SK-N-DZ (cell line): Measurements from ENCODE around the gene NADK2.
A peak's percentile ranks its signal among the peaks of the same experiment; 100 is the strongest.

Experiments
- DNase-seq: peaks from one replicate; pipeline ENCODE4 v3.0.0-alpha.2; 2015; ENCODE audit warnings: low spot score

NADK2 gene

DNA sequence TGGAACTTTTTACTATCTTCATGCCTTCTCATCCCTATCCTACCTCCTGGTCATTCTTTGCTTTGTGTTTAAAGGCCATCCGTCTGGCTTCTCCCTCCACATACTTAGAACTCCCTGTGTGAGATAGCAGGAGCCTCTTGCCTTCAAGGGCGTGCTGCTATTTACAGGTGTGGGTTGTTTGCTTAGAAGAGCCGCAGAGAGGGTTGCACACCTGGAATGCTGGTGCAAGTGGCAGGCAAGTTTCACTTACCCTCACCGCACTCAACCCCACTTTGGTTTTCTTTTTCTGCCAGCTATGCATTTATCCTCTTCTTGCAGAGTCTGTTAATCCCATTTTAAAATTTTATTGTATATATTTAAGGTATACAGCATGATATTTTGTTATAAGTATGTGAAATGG is 77.3 kb downstream of the NADK2 start:
- DNase-seq: no peak

DNA sequence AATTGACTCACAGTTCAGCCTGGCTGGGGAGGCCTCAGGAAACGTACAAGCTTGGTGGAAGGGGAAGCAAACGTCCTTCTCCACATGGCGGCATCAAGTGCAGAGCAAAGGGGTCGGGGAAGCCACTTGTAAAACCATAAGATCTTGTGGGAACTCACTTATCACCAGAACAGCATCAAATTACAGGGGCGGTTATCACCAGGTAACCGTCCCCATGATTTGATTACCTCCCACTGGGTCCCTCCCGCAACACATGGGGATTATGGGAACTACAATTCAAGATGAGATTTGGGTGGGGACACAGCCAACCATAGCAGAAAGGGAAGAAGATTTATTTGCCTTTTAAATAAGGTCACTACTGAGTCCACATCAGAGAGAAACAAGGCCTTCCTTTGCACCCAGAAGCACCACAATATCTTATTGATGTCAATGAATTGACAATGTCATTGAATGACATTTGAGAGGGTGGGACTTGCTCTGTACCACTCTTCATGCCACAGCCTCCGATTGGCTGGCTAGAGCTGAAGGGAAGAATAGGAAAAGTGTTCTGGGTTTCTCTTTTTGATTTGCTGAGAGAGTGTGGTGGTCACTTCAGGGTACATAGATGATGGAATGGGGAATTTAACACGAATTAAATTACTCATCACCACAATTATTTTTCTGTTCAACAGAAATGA is 78.8 kb downstream of the NADK2 start:
- DNase-seq: peak; percentile 42

DNA sequence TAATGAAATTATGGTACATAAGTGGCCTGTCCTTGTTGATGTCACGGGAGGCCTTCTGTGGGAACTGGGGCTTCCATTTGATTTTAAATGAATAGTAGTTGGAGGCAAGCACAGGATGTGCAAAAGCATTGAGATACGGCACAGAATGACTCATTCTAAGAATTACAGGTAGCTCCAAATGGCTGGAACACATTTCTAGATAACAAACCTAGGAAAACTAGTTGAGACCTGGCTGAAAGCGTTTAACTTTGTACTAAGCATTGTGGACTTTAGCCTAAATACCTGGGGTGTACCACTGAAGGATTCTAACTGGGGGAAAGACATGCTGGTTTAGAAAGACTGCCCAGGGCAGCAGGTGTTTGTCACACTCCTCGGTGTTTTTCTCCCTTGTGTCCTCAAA is 80.4 kb downstream of the NADK2 start:
- no peak for DNase-seq

DNA sequence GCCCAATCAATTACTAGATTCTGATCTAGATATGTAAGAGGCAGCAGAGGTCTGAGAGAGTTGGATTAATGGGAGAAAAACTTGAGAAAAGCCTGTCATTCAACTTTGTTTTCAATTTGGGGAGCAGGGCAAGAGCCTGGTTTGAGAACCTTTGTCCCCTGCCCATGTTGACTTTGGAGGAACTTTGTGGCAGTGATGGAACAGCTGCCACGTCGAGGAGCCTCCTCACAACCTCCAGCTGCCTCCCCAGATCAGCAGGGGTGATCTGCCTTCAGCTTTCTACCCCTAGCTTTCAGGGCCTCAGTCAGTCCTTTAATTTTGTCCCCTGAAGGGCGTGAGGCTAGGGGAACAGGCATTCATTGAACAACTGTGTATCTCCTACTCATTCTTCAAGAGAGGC is 81.1 kb downstream of the NADK2 start:
- DNase-seq: no peak

DNA sequence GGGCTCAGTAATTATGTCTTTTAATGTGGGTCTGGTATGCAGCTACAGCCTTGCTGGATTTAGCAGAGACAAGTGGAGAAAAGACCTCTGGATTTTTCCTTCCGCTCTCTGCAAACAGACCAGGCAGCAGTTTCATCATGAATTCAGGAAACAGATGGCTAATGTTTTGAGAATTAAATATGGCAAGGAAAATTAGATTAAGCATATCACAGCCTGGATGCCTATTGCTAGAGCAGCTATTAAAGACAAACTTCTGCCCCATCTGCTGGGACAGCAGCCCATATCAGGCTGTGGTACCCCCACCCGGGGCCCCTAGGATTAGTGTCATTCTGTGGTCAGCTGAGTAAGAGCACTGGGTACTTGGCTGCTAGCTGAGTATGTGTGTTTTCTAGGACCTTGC is 83.6 kb downstream of the NADK2 start:
- peak; percentile 98 for DNase-seq

DNA sequence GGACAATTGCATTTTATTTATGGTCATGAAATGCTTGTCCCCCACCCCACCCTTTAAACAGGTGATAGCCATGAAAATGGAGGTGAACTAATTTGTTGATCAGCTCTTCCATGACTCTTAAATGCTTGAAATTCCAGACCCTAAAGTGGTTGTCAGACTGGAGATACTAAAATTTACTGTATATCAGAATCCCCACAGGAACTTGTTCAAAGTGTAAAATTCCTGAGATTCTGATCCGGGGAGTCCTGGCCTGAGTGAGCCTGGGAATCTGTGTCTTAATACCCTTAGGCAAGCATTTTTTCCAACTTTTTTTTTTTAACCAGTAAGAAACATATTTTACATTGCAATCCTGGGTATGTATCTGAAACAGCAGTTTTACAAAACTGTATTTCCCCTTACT is 85.1 kb downstream of the NADK2 start:
- no peak for DNase-seq

DNA sequence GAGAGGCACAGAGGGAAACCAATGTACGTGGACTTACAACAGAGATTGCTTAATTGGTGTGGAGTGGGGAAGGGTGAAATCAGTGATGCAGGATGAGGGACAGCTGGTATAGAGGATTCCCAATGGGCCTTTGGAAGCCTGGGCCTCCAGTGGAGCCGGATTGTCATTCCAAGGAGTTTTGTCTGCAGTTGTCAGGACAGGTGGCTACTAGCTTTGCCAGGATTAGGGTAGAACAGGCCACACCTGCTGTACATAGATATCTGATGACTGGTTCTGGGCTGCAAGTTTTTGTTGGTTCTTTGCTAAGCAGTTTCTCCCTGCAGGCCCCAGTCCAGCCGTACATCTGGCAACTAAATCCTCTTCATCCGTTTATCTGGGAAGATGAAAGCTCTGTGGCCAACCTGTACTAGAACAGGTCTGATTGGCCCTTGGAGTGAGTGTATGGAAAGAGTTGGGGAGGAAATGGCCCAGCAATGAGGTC is 85.6 kb downstream of the NADK2 start:
- peak; percentile 36 for DNase-seq

DNA sequence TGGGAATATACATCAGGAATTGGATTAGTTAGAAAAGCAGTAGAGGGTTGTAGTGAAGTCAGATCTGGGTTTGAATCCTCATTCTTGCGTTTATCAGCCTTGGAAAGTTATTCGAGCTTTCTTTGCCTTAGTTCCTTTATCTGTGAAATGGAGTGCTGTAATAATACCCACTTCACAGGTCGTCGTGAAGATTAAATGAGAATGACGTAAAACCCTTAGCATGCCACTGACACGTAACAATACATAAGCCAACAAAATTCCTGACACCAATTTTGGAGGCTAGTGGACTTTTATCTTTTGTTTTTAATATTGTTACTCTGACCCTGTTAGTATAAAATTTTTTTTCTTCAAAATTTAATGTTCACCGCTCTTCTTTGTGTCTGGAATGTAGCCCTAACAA is 86.4 kb downstream of the NADK2 start:
- no peak for DNase-seq

DNA sequence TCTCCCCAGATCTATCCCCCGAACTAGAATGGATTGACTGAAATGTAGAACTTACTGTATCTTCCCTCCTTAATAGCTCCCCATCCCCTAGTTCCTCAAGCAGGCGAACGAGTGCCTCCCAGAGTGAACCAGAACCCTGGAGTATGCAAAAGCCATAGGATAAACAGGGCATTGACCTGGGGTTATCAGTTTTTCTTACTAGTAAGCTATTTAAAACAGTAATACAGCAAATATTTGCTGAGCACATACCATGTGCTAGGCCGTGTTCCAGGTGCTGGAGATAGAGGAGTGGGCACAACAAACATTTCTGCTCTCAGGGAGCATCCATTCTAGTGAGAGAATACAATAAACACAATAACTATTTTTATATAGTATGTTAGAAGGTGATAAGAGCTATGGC is 88.0 kb downstream of the NADK2 start:
- DNase-seq: no peak

DNA sequence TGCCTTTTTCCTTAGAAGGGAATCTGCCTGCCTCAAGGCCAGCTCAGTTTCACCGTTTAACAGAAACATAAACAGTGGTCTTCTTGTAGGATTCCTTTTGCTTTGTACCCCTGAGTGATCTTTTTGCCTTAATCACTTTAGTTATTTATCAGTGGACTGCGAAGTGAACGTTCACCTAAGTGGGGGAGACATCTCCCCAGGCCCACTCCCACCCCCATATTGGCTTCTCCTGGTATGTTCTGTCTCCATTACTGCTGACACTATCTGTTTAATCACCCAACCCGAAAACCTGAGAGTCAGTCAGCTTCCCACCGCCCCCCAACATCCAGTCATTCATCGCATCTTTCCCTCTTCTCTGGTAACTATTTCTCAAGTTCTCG is 88.4 kb downstream of the NADK2 start:
- no peak for DNase-seq

DNA sequence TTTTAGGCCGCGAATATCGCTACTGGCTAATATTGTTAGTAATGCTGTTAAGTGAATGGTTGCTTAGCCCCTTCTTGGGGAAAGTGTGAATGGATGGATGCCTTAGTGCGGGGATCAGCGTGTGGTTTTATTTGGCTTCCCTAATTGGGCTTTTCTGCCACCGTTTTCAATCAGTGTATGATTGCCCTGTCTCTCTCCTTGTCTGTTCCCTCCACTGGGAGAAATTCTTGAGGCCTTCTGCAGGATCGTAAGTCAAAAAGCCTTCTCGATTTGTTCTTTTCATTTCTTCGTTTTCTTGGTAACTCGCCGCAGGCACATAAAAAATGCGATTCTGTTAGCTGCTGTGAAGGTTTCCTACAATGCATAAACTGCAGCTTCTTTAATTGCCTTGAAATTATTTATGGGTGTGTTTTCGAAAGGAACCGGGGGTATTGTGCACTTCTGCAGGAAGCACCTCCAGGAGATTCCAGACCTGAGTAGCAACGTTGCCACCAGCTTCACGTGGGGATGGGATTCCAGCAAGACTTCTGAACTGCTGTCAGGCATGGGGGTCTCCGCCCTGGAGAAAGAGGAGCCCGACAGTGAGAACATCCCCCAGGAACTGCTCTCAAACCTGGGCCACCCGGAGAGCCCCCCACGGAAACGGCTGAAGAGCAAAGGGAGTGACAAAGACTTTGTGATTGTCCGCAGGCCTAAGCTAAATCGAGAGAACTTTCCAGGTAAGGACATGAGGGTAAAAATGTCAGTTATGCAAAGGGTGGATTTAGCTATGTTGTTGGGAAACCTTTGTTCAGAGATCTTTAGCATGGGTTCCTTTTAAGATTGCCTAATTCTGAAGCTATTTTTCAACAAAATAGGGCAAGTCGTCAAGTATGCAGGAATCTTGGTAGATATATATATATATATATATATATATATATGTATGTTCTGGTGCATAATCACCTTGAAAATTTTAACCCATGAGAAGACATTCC is 89.1 kb downstream of the NADK2 start:
- no peak for DNase-seq

DNA sequence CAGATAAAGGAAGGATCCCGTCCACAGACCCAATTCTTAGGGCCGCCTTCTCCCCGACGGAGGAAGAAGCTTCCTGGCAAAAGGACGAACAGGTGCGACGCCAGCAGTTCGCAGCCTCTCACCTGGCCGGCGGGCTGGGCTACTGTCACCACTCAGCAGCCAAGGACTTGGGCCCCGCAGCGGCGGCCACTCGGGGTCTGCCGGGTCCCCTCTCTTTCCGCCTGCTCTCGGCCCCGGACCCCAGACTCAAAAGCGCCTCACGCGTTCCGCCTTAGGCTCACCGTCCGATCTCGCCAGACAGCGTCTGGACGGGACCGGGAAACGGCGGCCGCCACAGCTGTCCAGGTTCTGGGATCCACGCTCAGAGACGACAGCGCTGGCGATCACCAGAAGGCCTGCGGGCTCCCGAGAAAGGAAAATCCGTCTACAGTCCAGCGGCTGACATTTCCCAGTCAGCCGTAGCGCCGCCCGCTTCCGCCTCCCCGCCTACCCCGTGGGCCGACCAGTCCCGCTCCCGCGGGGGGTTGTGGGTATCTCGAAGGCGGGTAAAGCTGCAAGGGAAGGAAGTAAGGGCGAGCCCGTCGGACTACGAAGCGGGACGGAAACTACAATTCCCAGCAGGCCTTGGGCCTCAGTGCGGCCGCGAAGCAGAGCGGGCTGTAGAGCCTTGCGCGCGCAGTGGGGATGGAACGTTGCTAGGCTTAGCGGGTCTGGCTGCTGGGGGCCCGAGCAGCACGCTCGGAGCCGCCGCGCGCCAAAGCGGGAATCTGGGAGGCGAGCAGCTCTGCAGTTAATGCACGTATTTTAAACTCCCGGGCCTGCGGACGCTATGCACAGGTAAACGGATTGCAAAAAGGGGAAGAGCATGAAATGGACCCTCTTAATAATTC is 90.0 kb downstream of the NADK2 start, which contains the start of the genes LMBRD2 and SKP2:
LMBRD2 (minus strand) TSS at position 454 of the 890 bp plus-strand sequence. CDS start 8,538 bp downstream, outside the sequence.
SKP2 (plus strand) TSS at position 678 of the 890 bp plus-strand sequence; CDS start at position 830, 152 bp downstream.
- DNase-seq: peak; percentile 98

DNA sequence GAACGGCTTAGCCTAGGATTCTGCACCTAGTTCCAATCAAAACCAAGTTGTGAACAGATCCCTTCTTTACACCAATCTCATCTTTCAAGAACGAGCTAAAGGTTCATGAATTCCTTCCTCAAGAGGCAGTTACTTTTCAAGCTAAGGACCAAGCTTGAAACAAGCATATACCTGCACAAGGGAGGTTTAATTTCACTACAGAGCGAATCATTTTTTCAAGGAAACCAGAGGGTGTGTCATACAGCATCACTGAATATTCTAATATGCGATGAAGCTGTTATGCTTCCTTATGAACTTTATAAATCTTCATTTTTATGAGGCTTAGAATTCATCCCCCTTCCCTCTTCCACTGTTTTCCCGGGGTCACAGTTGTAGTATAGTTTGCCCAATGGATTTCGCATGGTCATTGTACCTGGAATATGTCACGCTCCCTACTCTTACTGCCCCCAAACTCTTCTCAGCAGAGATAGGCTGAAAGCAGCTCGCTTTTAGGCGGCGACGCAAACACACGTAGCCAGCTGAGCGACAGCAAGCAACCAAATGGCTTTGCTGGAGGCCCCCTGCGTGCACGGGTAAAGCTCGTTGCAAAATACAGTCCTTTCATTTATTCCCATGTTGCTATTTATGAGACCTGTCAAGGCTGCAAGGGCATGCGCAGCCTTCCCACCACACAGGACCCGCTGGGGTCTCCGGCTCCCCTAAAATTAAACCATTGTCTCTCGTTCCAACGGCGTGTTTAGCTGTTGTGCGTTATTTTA is 90.9 kb downstream of the NADK2 start:
- peak; percentile 51 for DNase-seq

DNA sequence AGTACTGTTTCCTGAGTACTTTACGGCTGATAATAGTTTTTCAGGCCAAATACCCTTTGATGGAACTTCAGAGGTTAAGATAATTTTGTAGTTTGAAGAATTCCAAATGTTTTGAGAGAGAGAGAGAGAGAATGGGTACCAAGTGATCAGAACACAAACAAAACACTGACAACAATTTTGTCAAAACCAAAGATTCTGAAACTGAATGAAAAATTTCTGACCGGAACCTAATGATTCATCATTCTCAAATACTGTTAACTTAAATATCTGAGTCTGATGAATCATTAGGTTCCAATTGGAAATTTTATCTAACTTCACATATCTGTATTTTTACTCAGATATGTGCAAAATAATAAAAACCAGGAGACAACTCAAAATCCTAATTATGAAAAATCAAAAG is 94.0 kb downstream of the NADK2 start:
- no peak for DNase-seq

DNA sequence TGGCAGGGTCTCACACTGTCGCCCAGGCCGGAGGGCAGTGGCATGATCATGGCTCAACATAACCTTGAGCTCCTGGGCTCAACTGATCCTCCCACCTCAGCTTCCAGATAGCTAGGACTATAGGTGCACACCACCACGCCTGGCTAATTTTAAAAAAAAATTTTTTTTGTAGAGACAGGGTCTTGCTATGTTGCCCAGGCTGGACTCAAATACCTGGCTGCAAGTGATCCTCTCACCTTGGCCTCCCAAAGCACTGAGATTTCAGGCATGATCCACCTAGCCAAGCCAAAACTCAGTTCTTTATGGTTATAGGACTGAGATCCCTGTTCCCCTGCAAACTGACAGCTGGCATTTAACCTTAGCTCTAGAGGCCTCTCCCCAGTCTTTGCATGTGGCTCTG is 95.3 kb downstream of the NADK2 start:
- no peak for DNase-seq

DNA sequence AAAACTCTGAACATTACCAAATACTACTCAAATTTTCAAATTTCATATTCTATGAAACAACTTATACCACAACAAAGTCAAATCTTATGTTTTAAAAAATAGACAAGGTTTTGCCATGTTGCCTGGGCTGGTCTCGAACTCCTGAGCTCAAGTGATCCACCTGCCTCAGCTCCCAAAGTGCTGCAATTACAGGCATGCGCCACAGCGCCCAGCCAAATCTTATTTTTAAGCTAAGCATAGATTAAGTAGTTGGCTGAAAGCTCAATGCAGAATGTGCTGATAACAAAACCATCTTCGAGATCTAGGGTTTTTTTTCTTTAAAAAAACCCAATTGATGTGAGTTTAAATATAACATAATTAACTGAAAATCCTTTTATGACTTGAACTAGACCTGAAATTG is 96.4 kb downstream of the NADK2 start:
- DNase-seq: no peak
